Right lobe of liver (tissue), 4 donors: ENCODE data around the gene CD164L2.

Source experiments
- POLR2A ChIP-seq: fragments of 450-650 bp; IDR thresholded peaks from one replicate; pipeline ENCODE4 v1.6.1; 2017; ENCODE audit warnings: antibody characterized with exemption, mild to moderate bottlenecking
- TF ChIP-seq, protein P1 (sequence below), 4 donors: fragments of 200-600 bp in 3 of 4; fragments of 450-650 bp in 1 of 4; IDR thresholded peaks; one replicate each; pipeline versions ENCODE4 v1.5.1 to v1.8.0; 2016 to 2022; ENCODE audit warnings: antibody characterized with exemption in 4 of 4, mild to moderate bottlenecking in 2 of 4
- donor health status: DM: no; HTN: no; CAD: no.
- donor health status: DM: no; HTN: no; CAD: no.
- donor health status: DM: no; HTN: yes; CAD: no.

DNA sequence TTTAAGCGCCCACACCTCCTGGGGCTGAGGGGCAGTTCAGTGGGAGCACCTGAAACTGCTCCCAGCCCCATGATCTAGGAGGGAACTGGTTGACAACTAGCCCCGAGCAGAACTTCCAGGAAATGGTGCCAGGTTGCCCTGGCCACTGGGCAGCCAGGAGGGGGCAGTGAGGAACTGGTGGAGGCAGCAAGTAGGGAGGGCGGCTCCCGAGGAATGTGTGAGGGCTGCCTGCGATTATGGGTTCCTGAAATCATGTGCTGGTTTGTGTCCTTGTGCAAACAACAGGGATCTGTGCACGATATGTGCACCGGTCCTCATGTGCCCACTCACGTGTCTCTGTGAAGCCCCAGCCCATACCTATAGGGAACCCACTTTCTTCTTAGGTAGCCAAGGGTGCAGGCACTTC lies 19.2 kb upstream of the CD164L2 start:
- TF ChIP-seq, protein P1, sequence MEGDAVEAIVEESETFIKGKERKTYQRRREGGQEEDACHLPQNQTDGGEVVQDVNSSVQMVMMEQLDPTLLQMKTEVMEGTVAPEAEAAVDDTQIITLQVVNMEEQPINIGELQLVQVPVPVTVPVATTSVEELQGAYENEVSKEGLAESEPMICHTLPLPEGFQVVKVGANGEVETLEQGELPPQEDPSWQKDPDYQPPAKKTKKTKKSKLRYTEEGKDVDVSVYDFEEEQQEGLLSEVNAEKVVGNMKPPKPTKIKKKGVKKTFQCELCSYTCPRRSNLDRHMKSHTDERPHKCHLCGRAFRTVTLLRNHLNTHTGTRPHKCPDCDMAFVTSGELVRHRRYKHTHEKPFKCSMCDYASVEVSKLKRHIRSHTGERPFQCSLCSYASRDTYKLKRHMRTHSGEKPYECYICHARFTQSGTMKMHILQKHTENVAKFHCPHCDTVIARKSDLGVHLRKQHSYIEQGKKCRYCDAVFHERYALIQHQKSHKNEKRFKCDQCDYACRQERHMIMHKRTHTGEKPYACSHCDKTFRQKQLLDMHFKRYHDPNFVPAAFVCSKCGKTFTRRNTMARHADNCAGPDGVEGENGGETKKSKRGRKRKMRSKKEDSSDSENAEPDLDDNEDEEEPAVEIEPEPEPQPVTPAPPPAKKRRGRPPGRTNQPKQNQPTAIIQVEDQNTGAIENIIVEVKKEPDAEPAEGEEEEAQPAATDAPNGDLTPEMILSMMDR (IDR thresholded peaks at IDR 0.05): peak; percentile 43 to 63 (median 56)
- TF ChIP-seq POLR2A: no peak
